ENCODE data around the gene PSMC2.

DNA sequence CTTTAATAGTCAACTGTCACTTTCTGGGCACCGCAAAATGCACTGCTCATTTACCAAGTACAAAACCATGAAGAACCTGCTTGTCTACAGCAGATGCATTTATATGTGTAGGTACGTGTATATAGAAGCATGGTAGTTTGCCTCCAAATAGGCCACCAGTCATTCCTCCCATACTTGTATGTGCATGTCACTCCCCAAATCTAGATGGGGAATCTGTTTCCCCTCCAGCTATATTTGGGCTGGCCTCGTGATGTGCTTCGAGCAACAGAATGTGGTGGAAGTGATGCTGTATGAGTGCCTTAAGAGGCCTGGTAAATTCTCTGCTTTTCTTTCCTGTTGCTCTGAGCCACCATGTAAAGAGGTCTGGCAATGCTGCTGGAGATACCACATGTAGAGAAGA lies 47.1 kb downstream of the PSMC2 start:
- TF ChIP-seq CTCF (IDR thresholded peaks at IDR 0.05) (no peak), EZH2phosphoT487 (IDR thresholded peaks at IDR 0.05) (no peak)

All from neural progenitor cell (in vitro differentiated cells).